Parathyroid adenoma (tissue), 2 donors: ENCODE data around the gene DLG2.
"Not testable (repeated sequence)": the region's sequence is repeated elsewhere in the genome, so short reads cannot be mapped to it uniquely, and the experiment has no call there.

ENCODE experiments used
- H2AFZ ChIP-seq: fragments of 300-600 bp; sonication (generic); one replicate; pipeline ENCODE4 v1.7.0; 2017; ENCODE audit warnings: antibody characterized with exemption, mild to moderate bottlenecking
- H3K27ac ChIP-seq: fragments of 300-600 bp; sonication (generic); one replicate; pipeline ENCODE4 v1.7.0; 2017
- H3K27me3 ChIP-seq: fragments of 300-600 bp; sonication (generic); one replicate; pipeline ENCODE4 v1.7.0; 2017; ENCODE audit warnings: low read length; ENCODE audit not compliant: control insufficient read depth, insufficient read depth
- H3K36me3 ChIP-seq: fragments of 300-600 bp; sonication (generic); one replicate; pipeline ENCODE4 v1.7.0; 2017; ENCODE audit warnings: low read length; ENCODE audit not compliant: control insufficient read depth, insufficient read depth
- H3K4me1 ChIP-seq: fragments of 300-600 bp; sonication (generic); one replicate; pipeline ENCODE4 v1.7.0; 2017; ENCODE audit warnings: control low read depth
- H3K4me2 ChIP-seq: fragments of 300-600 bp; sonication (generic); one replicate; pipeline ENCODE4 v1.7.0; 2017; ENCODE audit warnings: low read length
- H3K4me3 ChIP-seq: fragments of 300-600 bp; sonication (generic); one replicate; pipeline ENCODE4 v1.7.0; 2017; ENCODE audit warnings: low read depth, low read length
- H3K79me2 ChIP-seq: fragments of 300-600 bp; sonication (generic); one replicate; pipeline ENCODE4 v1.7.0; 2017; ENCODE audit warnings: control low read depth
- H3K9ac ChIP-seq: fragments of 300-600 bp; sonication (generic); one replicate; pipeline ENCODE4 v1.7.0; 2017; ENCODE audit warnings: mild to moderate bottlenecking
- H3K9me3 ChIP-seq: fragments of 300-600 bp; sonication (generic); one replicate; pipeline ENCODE4 v1.7.0; 2017; ENCODE audit warnings: low read length; ENCODE audit not compliant: control insufficient read depth
- TF ChIP-seq, protein P1 (sequence below): fragments of 300-600 bp; sonication (generic); IDR thresholded peaks from one replicate; pipeline ENCODE4 v1.7.0; 2017; ENCODE audit warnings: antibody characterized with exemption, mild to moderate bottlenecking
- donor health status: primary hyperparathyroidism.

The DLG2 gene

DNA sequence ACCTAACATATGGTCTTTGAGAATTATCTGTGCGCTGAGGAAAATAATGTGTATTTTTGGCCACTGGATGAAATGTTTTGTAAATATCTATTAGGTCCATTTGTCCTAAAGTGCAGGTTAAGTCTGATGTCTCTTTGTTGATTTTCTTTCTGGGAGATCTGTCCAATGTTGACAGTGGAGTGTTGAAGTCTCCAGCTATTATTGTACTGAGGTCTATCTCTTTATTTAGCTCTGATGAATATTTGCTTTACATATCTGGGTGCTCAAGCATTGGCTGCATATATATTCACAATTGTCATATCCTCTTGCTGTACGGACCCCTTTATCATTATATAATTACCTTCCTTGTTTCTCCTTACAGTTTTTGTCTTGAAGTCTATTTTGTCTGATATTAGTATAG lies 833.8 kb downstream of the DLG2 start:
- H3K27ac ChIP-seq, result no peak overlapping the region
- no peaks in the 10 kb centered on the region for H3K9me3 ChIP-seq
- no peaks in the 10 kb centered on the region for H3K27me3 ChIP-seq

DNA sequence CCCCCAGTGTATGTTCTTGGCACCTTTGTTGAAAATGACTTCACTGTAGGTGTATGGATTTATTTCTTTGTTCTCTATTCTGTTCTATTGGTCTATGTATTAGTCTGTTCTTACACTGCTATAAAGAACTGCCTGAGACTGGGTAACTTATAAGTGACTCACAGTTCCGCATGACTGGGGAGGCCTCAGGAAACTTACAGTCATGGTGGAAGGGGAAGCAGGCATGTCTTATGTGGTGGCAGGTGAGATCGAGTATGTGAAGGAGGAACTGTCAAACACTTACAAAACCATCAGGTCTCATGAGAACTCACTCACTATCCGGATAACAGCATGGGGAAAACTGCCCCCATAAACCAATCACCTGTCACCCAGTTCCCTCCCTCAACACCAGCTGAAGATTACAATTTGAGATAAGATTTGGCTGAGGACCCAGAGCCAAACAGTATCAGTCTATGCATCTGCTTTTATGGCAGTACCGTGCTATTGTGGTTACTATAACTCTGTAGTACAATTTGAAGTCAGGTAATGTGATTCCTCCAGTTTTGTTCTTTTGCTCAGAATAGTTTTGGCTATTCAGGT lies 836.2 kb downstream of the DLG2 start:
- TF ChIP-seq, protein P1, sequence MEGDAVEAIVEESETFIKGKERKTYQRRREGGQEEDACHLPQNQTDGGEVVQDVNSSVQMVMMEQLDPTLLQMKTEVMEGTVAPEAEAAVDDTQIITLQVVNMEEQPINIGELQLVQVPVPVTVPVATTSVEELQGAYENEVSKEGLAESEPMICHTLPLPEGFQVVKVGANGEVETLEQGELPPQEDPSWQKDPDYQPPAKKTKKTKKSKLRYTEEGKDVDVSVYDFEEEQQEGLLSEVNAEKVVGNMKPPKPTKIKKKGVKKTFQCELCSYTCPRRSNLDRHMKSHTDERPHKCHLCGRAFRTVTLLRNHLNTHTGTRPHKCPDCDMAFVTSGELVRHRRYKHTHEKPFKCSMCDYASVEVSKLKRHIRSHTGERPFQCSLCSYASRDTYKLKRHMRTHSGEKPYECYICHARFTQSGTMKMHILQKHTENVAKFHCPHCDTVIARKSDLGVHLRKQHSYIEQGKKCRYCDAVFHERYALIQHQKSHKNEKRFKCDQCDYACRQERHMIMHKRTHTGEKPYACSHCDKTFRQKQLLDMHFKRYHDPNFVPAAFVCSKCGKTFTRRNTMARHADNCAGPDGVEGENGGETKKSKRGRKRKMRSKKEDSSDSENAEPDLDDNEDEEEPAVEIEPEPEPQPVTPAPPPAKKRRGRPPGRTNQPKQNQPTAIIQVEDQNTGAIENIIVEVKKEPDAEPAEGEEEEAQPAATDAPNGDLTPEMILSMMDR, result no peak
- Histone ChIP-seq H3K36me3 (no peaks in the 10 kb centered on the region), H3K4me2 (no peak overlapping the region)

More for the DNA sequence above, 833.8 kb downstream of the DLG2 start:
- TF ChIP-seq, protein P1, result no peak
- Histone ChIP-seq H3K79me2 (no peaks in the 10 kb centered on the region), H3K9ac (no peak overlapping the region), H3K4me3 (no peak overlapping the region), H3K4me1 (no peaks in the 10 kb centered on the region), H3K4me2 (no peak overlapping the region), H3K36me3 (no peaks in the 10 kb centered on the region), H2AFZ (no peak overlapping the region)

DNA sequence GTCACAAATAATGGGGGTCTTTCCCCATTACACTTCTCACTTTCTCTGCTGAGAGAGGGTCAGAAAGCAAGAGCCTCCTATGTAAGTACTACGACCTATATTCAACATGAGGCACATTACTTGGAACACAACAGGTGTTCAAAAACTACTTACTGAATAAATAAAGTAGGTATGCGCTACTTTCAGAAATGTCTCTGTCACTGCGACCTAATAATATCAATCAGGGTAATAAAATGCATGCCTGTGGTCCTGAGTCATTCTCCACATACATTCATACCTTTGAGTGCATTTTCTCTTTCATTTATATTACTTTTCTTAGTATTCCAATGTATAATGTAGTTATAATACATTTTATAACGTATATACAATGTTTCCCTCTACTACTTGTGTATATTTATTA lies 838.9 kb downstream of the DLG2 start:
- Histone ChIP-seq H2AFZ (no peak overlapping the region), H3K4me3 (no peak overlapping the region), H3K79me2 (no peaks in the 10 kb centered on the region), H3K9ac (no peak overlapping the region), H3K36me3 (no peaks in the 10 kb centered on the region), H3K27me3 (no peaks in the 10 kb centered on the region), H3K4me1 (no peaks in the 10 kb centered on the region), H3K27ac (no peak overlapping the region), H3K9me3 (no peaks in the 10 kb centered on the region), H3K4me2 (no peak overlapping the region)
- TF ChIP-seq, protein P1, result no peak

More for the DNA sequence above, 836.2 kb downstream of the DLG2 start:
- no peak overlapping the region for H3K27ac ChIP-seq
- no peaks in the 10 kb centered on the region for H3K27me3 ChIP-seq
- H3K4me1 ChIP-seq, result no peaks in the 10 kb centered on the region
- H3K9ac ChIP-seq, result no peak overlapping the region
- H3K9me3 ChIP-seq, result no peaks in the 10 kb centered on the region
- no peak overlapping the region for H2AFZ ChIP-seq
- no peaks in the 10 kb centered on the region for H3K79me2 ChIP-seq
- H3K4me3 ChIP-seq, result no peak overlapping the region

DNA sequence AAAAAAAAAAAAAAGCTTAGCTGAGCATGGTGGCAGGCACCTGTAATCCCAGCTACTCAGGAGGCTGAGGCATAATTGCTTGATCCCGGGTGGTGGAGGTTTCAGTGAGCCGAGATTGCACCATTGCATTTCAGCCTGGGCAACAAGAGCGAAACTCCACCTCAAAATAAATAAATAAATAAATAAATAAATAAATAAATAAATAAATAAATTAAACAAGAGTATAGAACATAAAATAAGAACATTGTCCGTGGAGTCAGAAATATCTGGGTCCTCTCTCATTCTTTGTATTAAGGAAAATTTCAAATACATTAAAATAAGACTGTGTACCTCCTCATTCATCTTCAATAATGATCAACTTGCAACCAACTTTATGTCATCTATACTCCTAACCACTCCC lies 843.0 kb downstream of the DLG2 start:
- H3K9ac ChIP-seq, H3K79me2 ChIP-seq, H3K27me3 ChIP-seq, H3K4me2 ChIP-seq, H3K4me3 ChIP-seq, H3K9me3 ChIP-seq, H2AFZ ChIP-seq, H3K36me3 ChIP-seq, H3K4me1 ChIP-seq, H3K27ac ChIP-seq: not testable (repeated sequence)

DNA sequence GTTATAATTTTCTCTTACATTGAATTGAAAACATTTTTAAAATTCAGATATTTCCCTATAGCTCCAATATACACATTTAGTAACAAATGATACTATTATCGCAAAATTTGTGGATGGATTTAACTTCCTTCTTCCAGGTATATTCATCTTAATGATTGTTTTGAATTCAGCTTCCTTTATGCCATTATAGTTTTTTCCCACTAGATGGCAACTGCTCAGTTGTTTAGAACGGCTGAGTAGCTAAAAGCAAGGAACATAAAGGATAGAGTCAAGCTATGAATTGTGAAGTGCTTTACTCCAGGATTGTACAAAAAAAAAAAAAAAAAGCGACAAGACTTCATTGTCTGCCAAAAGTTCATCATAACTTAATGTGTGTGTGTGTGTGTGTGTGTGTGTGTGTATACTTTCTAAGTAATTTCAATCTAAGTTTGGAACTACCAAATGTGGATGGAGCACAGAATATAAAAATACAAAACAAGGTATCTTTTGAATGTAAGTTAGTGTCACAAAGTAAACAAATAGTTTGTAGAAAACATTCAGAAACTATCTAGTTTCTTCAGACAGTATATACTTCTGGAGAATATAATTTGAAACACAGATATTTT lies 846.4 kb downstream of the DLG2 start:
- Histone ChIP-seq H3K27me3 (no peaks in the 10 kb centered on the region), H3K9ac (no peak overlapping the region), H3K4me3 (no peak overlapping the region), H3K4me2 (no peak overlapping the region), H3K79me2 (no peaks in the 10 kb centered on the region), H2AFZ (no peak overlapping the region), H3K4me1 (no peaks in the 10 kb centered on the region), H3K9me3 (no peaks in the 10 kb centered on the region), H3K36me3 (no peaks in the 10 kb centered on the region), H3K27ac (no peak overlapping the region)
- TF ChIP-seq, protein P1, result no peak
